ENCODE results near the gene STARD7. TPM values are rescaled to one million over a fixed set of nuclear protein-coding genes. Genes with fewer than 3 reads are reported as not detected.

STARD7 gene
- total RNA-seq, 2 experiments from 2014 or later, result 139 to 143 TPM

GRCh38 chr2:96197546-96198255, 10.9 kb downstream of the STARD7 start:
- H3K27ac Mint-ChIP-seq, result no peak overlapping the region
- CTCF ChIA-PET, result interaction anchor here (1.2 to 1.5 kb wide), 3 partner anchors 8 to 175 kb away, joined by 3 to 4 read pairs (median 3); no protein-coding TSS in a partner anchor
- POLR2A ChIA-PET, result interaction anchor here (1.6 kb wide), 1 partner anchor 12 kb away, joined by 3 read pairs; no protein-coding TSS in a partner anchor
- H3K36me3 Mint-ChIP-seq (ENCODE audit: low read depth), result peaks cover 36% of the 10 kb centered on the region
- no peak for DNase-seq
- H3K27me3 Mint-ChIP-seq (ENCODE audit: low read depth), result no peaks in the 10 kb centered on the region
- H3K4me3 Mint-ChIP-seq, result no peak overlapping the region
- no peaks in the 10 kb centered on the region for H3K9me3 Mint-ChIP-seq (ENCODE audit: insufficient read depth)
- peaks cover 56% of the 10 kb centered on the region for H3K4me1 Mint-ChIP-seq (ENCODE audit: low read depth)
- ATAC-seq, result no peak

GRCh38 chr2:96195410-96196066, 13.1 kb downstream of the STARD7 start:
- ChIA-PET POLR2A (interaction anchor here (0.7 kb wide), 1 partner anchor 55 kb away, joined by 3 read pairs; no protein-coding TSS in a partner anchor), CTCF (interaction anchor here (1.4 to 1.7 kb wide), 5 partner anchors 13 to 71 kb away, joined by 3 to 5 read pairs (median 5); partner anchors contain the start of genes CIAO1, STARD7 and TMEM127)
- no peak for DNase-seq
- ATAC-seq, result no peak
- Mint-ChIP-seq H3K27me3 (ENCODE audit: low read depth) (no peaks in the 10 kb centered on the region), H3K4me1 (ENCODE audit: low read depth) (peaks cover 40% of the 10 kb centered on the region), H3K9me3 (ENCODE audit: insufficient read depth) (no peaks in the 10 kb centered on the region), H3K27ac (no peak overlapping the region), H3K36me3 (ENCODE audit: low read depth) (peaks cover 44% of the 10 kb centered on the region), H3K4me3 (no peak overlapping the region)

GRCh38 chr2:96191937-96192670, 16.5 kb downstream of the STARD7 start:
- Mint-ChIP-seq H3K4me3 (no peak overlapping the region), H3K27ac (no peak overlapping the region), H3K9me3 (ENCODE audit: insufficient read depth) (no peaks in the 10 kb centered on the region), H3K4me1 (ENCODE audit: low read depth) (peaks cover 25% of the 10 kb centered on the region), H3K36me3 (ENCODE audit: low read depth) (peaks cover 45% of the 10 kb centered on the region), H3K27me3 (ENCODE audit: low read depth) (no peaks in the 10 kb centered on the region)
- no peak for ATAC-seq
- no peak for DNase-seq
- POLR2A ChIA-PET, result no interaction called here
- CTCF ChIA-PET, result interaction anchor here (0.9 to 4.9 kb wide), 6 partner anchors 8 to 200 kb away, joined by 3 to 27 read pairs (median 4); partner anchors contain the start of gene ADRA2B

GRCh38 chr2:96188821-96189526, 19.7 kb downstream of the STARD7 start:
- no peak for DNase-seq
- Mint-ChIP-seq H3K4me3 (no peak overlapping the region), H3K27me3 (ENCODE audit: low read depth) (no peaks in the 10 kb centered on the region), H3K36me3 (ENCODE audit: low read depth) (peaks cover 61% of the 10 kb centered on the region), H3K9me3 (ENCODE audit: insufficient read depth) (no peaks in the 10 kb centered on the region), H3K4me1 (ENCODE audit: low read depth) (peaks cover 16% of the 10 kb centered on the region), H3K27ac (no peak overlapping the region)
- no peak for ATAC-seq
- ChIA-PET POLR2A (interaction anchor here (0.6 kb wide), 1 partner anchor 579 kb away, joined by 3 read pairs; no protein-coding TSS in a partner anchor), CTCF (interaction anchor here (1.2 to 4.9 kb wide), 2 partner anchors 13 to 14 kb away, joined by 4 to 27 read pairs; no protein-coding TSS in a partner anchor)

GRCh38 chr2:96186562-96186961, 22.1 kb downstream of the STARD7 start:
- CTCF ChIA-PET, result interaction anchor here (1.8 to 2.3 kb wide), 2 partner anchors 11 to 48 kb away, joined by 4 to 8 read pairs; partner anchors contain the start of gene ASTL
- ATAC-seq (no peak), DNase-seq (no peak)

GRCh38 chr2:96185516-96185915, 23.1 kb downstream of the STARD7 start:
- ChIA-PET POLR2A (no interaction called here), CTCF (interaction anchor here (0.7 to 2.3 kb wide), 6 partner anchors 10 to 193 kb away, joined by 3 to 8 read pairs (median 4); partner anchors contain the start of gene ASTL)
- H3K27me3 Mint-ChIP-seq (ENCODE audit: low read depth), result no peaks in the 10 kb centered on the region
- H3K4me1 Mint-ChIP-seq (ENCODE audit: low read depth), result peaks cover 8% of the 10 kb centered on the region
- no peak overlapping the region for H3K27ac Mint-ChIP-seq
- peaks cover 41% of the 10 kb centered on the region for H3K36me3 Mint-ChIP-seq (ENCODE audit: low read depth)
- DNase-seq (no peak), ATAC-seq (no peak)
- H3K9me3 Mint-ChIP-seq (ENCODE audit: insufficient read depth), result no peaks in the 10 kb centered on the region
- no peak overlapping the region for H3K4me3 Mint-ChIP-seq

More at GRCh38 chr2:96186562-96186961, 22.1 kb downstream of the STARD7 start:
- no peaks in the 10 kb centered on the region for H3K27me3 Mint-ChIP-seq (ENCODE audit: low read depth)
- no peaks in the 10 kb centered on the region for H3K9me3 Mint-ChIP-seq (ENCODE audit: insufficient read depth)
- peaks cover 45% of the 10 kb centered on the region for H3K36me3 Mint-ChIP-seq (ENCODE audit: low read depth)
- POLR2A ChIA-PET, result no interaction called here
- H3K4me1 Mint-ChIP-seq (ENCODE audit: low read depth), result peaks cover 3% of the 10 kb centered on the region
- H3K27ac Mint-ChIP-seq, result no peak overlapping the region
- H3K4me3 Mint-ChIP-seq, result no peak overlapping the region

GRCh38 chr2:96184989-96185388, 23.6 kb downstream of the STARD7 start:
- no peak overlapping the region for H3K27ac Mint-ChIP-seq
- ATAC-seq (no peak), DNase-seq (no peak)
- ChIA-PET POLR2A (no interaction called here), CTCF (interaction anchor here (0.7 to 2.3 kb wide), 5 partner anchors 10 to 193 kb away, joined by 3 to 8 read pairs (median 4); partner anchors contain the start of gene ASTL)
- peaks cover 11% of the 10 kb centered on the region for H3K4me1 Mint-ChIP-seq (ENCODE audit: low read depth)
- H3K27me3 Mint-ChIP-seq (ENCODE audit: low read depth), result no peaks in the 10 kb centered on the region
- no peak overlapping the region for H3K4me3 Mint-ChIP-seq
- H3K36me3 Mint-ChIP-seq (ENCODE audit: low read depth), result peaks cover 41% of the 10 kb centered on the region
- H3K9me3 Mint-ChIP-seq (ENCODE audit: insufficient read depth), result no peaks in the 10 kb centered on the region

GRCh38 chr2:96184188-96184587, 24.4 kb downstream of the STARD7 start:
- Mint-ChIP-seq H3K27ac (no peak overlapping the region), H3K4me3 (no peak overlapping the region), H3K36me3 (ENCODE audit: low read depth) (peaks cover 38% of the 10 kb centered on the region), H3K4me1 (ENCODE audit: low read depth) (peaks cover 13% of the 10 kb centered on the region), H3K27me3 (ENCODE audit: low read depth) (no peaks in the 10 kb centered on the region), H3K9me3 (ENCODE audit: insufficient read depth) (no peaks in the 10 kb centered on the region)
- ChIA-PET POLR2A (no interaction called here), CTCF (interaction anchor here (1.2 kb wide), 1 partner anchor 83 kb away, joined by 3 read pairs; no protein-coding TSS in a partner anchor)
- DNase-seq, result no peak
- ATAC-seq, result no peak

GRCh38 chr2:96181529-96181928, 27.1 kb downstream of the STARD7 start:
- ATAC-seq (no peak), DNase-seq (no peak)
- peaks cover 2% of the 10 kb centered on the region for H3K27me3 Mint-ChIP-seq (ENCODE audit: low read depth)

GRCh38 chr2:96180521-96180920, 28.1 kb downstream of the STARD7 start:
- H3K4me3 Mint-ChIP-seq, result no peak overlapping the region
- CTCF ChIA-PET, result interaction anchor here (0.9 to 2.0 kb wide), 5 partner anchors 38 to 188 kb away, joined by 4 to 8 read pairs (median 7); partner anchors contain the start of gene ASTL
- peaks cover 18% of the 10 kb centered on the region for H3K36me3 Mint-ChIP-seq (ENCODE audit: low read depth)
- DNase-seq, result no peak
- ATAC-seq, result no peak
- H3K27me3 Mint-ChIP-seq (ENCODE audit: low read depth), result peaks cover 7% of the 10 kb centered on the region
- no peaks in the 10 kb centered on the region for H3K9me3 Mint-ChIP-seq (ENCODE audit: insufficient read depth)
- peaks cover 13% of the 10 kb centered on the region for H3K4me1 Mint-ChIP-seq (ENCODE audit: low read depth)
- POLR2A ChIA-PET, result interaction anchor here (0.8 to 1.1 kb wide), 4 partner anchors 28 to 64 kb away, joined by 3 to 5 read pairs (median 4); partner anchors contain the start of gene ASTL
- no peak overlapping the region for H3K27ac Mint-ChIP-seq

More at GRCh38 chr2:96181529-96181928, 27.1 kb downstream of the STARD7 start:
- peaks cover 13% of the 10 kb centered on the region for H3K4me1 Mint-ChIP-seq (ENCODE audit: low read depth)
- no peak overlapping the region for H3K4me3 Mint-ChIP-seq
- ChIA-PET POLR2A (no interaction called here), CTCF (interaction anchor here (1.1 to 2.0 kb wide), 3 partner anchors 39 to 73 kb away, joined by 3 to 8 read pairs (median 7); no protein-coding TSS in a partner anchor)
- H3K9me3 Mint-ChIP-seq (ENCODE audit: insufficient read depth), result no peaks in the 10 kb centered on the region
- H3K27ac Mint-ChIP-seq, result no peak overlapping the region
- H3K36me3 Mint-ChIP-seq (ENCODE audit: low read depth), result peaks cover 28% of the 10 kb centered on the region
